Measurements from ENCODE around the gene ZSWIM5.
"Not testable (repeated sequence)": the region's sequence is repeated elsewhere in the genome, so short reads cannot be mapped to it uniquely, and the experiment has no call there.

Gene ZSWIM5

DNA sequence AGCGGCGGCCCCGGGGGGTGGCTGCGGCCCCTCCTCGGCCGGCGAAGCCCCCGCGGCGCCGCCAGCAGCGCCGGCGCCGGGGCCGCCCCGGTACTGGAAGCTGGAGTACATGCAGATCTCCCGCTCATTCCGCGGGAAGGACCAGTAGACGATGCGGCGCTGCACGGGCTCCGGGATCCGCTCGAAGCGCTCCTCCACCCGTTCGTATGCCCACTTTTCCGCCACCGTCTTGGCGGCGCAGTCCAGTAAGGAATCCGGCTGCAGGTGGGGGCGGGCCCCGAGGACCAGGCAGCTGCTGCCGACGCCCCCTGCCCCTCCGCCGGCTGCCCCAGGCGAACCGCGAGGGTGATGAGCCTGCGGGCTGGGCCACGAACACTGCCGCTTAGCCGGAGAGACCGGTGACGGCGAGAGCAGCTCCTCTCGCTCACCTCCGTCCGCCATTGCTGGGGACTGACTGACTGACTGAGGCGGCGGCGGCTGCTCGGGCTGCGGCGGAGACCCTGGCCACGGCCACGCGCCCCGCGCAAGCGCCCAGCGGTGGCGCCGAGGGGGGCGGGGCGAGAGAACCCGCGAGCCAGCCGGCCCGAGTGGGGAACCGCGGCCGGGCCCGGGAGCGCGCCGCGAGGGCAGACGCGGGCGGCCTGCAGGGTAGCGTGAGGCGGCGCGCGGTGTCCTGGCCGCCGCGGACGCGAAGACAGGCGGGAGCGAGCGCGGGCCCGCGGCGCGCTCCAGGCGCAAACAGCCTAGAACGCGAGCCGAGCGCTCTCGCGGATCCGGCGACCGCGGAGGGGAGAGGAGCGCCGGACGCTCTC lies at the start of gene ZSWIM5:
ZSWIM5 (minus strand) TSS at position 696 of the 812 bp plus-strand sequence; CDS start at position 441, 255 bp downstream.
- peak; percentile 22 to 48 for DNase-seq (ENCODE audit: low read depth in 2 of 2)

DNA sequence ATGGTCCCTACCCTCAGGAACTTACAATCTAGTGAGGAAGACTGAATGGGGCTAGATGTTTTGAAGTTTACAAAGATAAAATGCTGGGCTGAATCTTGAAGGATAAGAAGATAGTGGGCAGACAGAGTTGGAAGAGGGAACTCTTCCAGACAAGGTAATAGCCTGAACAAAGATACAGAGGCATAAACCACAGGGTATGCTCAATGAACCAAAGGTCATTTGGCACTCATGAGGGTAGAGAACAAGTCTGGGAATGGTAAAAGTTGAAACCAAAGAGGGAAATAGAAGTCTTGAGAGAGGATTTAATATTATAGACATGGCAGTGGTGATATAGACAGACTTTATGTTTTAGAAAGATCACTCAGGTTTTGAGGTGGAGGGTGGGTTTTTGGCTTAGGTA lies 48.1 kb upstream of the ZSWIM5 start:
- DNase-seq (ENCODE audit: low read depth in 2 of 2): no peak

GRCh38 chr1:45250544-45250943 lies 44.1 kb upstream of the ZSWIM5 start:
- no peak for DNase-seq (ENCODE audit: low read depth in 2 of 2)

- not testable (repeated sequence) for DNase-seq (ENCODE audit: low read depth in 2 of 2)
Observed at GRCh38 chr1:45248004-45248403, 41.6 kb upstream of the ZSWIM5 start.

- DNase-seq (ENCODE audit: low read depth in 2 of 2): no peak
Observed at GRCh38 chr1:45246760-45247159, 40.4 kb upstream of the ZSWIM5 start.

- DNase-seq (ENCODE audit: low read depth in 2 of 2): not testable (repeated sequence)
Observed at GRCh38 chr1:45246359-45246758, 40.0 kb upstream of the ZSWIM5 start.

GRCh38 chr1:45244660-45245059 lies 38.3 kb upstream of the ZSWIM5 start:
- no peak for DNase-seq (ENCODE audit: low read depth in 2 of 2)

- no peak for DNase-seq (ENCODE audit: low read depth in 2 of 2)
Observed at GRCh38 chr1:45243476-45244343, 37.3 kb upstream of the ZSWIM5 start.

DNA sequence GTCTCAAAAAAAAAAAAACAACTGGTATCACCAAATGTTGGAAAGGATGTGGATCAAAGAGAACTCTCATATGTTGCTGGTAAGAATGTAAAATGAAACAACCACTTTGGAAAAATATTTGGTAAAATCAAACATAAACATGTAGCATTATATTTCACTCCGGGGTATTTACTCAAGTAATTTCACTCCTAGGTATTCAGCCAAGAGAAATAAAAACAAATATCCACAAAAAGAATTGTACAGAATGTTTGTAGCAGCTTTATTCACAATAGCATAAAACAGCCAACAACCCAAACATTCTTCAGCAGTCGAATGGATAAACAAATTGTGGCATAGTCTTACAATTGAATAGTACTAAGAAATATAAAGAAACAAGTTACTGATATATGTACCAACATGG lies 32.4 kb upstream of the ZSWIM5 start:
- no peak for DNase-seq (ENCODE audit: low read depth in 2 of 2)

DNA sequence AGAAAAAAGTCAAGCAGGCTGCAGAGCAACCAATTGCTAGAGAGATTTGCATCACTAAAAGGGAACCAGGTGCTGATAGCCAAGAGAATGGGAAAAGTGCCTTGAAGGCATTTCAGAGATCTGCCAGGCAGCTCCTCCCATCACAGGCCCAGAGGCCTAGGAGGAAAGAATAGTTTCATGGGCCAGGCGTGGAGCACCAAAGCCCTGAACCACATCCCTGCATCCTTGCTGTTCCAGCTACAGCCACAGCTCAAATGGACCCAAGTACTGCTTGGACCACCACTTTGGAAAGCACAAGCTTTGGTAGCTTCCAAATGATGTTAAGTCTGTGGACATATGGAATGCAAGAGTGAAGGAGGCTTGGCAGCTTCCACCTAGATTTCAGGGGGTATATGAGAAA lies 29.7 kb upstream of the ZSWIM5 start:
- no peak for DNase-seq (ENCODE audit: low read depth in 2 of 2)

DNA sequence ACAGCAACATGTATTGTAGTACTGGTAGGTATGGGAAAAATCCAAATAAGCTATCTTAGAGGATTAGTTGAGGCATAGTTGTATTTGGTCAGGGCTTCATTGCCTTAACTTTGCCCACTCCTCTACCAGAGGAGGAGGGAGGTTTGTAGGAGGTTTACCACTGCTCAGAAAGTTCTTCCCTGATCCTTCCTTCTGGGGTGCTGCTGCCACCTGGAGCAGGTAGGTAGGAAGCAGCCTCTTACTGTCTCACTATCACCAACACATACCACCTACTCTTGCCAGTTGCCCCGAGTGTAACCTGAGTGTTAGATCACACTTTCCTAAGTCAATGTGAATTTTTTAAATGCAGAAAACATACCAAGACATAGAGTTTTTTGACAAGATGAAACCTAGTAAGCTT lies 24.1 kb upstream of the ZSWIM5 start:
- no peak for DNase-seq (ENCODE audit: low read depth in 2 of 2)

DNA sequence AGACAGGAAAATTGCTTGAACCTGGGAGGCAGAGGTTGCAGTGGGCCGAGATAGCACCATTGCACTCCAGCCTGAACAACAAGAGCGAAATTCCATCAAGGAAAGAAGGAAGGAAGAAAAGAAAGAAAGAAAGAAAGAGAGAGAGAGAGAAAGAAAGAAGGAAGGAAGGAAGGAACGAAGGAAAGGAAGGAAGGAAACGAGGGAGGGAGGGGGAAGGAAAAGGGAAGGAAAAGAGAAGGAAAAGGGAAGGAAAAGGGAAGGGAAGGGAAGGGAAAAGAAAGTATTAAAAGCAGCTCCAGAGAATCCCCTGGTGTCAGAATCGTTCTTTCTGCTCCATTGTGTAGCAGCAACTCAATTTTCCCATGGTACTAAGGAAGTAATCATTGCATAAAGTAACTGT lies 19.2 kb upstream of the ZSWIM5 start:
- DNase-seq (ENCODE audit: low read depth in 2 of 2): no peak

DNA sequence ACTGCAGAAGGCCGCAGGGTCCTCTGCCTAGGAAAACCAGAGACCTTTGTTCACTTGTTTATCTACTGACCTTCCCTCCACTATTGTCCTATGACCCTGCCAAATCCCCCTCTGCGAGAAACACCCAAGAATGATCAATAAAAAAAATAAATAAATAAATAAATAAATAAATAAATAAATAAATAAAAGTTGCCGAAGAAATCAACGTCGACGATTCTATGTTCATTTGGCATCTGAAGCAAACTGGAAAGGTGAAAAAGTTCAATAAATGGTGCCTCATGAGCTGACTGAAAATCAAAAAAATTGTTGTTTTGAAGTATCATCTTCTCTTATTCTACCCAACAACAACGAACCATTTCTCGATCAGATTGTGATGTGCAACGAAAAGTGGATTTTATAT lies 17.3 kb upstream of the ZSWIM5 start:
- not testable (repeated sequence) for DNase-seq (ENCODE audit: low read depth in 2 of 2)

- no peak for DNase-seq (ENCODE audit: low read depth in 2 of 2)
Observed at GRCh38 chr1:45221716-45222115, 15.3 kb upstream of the ZSWIM5 start.

- DNase-seq (ENCODE audit: low read depth in 2 of 2): no peak
Observed at GRCh38 chr1:45216861-45217260, 10.5 kb upstream of the ZSWIM5 start.

- DNase-seq (ENCODE audit: low read depth in 2 of 2): no peak
Observed at GRCh38 chr1:45216200-45216541, 9.8 kb upstream of the ZSWIM5 start.

- no peak for DNase-seq (ENCODE audit: low read depth in 2 of 2)
Observed at GRCh38 chr1:45215485-45216199, 9.2 kb upstream of the ZSWIM5 start.

DNA sequence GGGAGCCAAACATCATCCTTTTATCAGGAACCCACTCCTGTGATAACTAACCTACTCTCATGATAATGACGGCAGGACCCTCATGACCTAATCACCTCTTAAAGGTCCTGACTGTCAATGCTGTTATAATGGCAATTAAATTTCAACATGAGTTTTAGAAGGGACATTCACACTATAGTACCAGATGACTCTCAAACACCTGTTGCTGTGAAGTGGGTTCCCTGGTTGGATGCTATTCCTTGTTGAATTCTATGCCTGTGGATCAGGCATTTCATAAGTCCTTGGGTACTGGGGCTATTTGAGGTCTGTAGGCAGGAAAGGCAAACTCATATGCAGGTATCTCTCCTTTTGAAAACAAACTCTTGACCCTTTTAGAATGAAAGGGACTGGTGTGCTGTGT lies 7.5 kb upstream of the ZSWIM5 start:
- DNase-seq (ENCODE audit: low read depth in 2 of 2): no peak

GRCh38 chr1:45211076-45211475 lies 4.7 kb upstream of the ZSWIM5 start:
- no peak for DNase-seq (ENCODE audit: low read depth in 2 of 2)

GRCh38 chr1:45206808-45207623 lies 611 bp upstream of the ZSWIM5 start:
- no peak for DNase-seq (ENCODE audit: low read depth in 2 of 2)

All from stimulated activated CD8-positive, alpha-beta memory T cell treated with anti-CD3 and anti-CD28 coated beads, Interleukin-7, amount 100 ng/mL, for 4 hours (primary cell).